ENCODE measurements around the gene ZNF282.
"Not testable (repeated sequence)": the region's sequence is repeated elsewhere in the genome, so short reads cannot be mapped to it uniquely, and the experiment has no call there.

ZNF282 gene

GRCh38 chr7:149267733-149268132, 72.4 kb downstream of the ZNF282 start:
- no peaks in the 10 kb centered on the region for H3K9me3 ChIP-seq (ENCODE audit: control insufficient read depth in 5 of 5, low read length in 5 of 5)
- no peak overlapping the region for H3K4me3 ChIP-seq (ENCODE audit: low read depth in 1 of 5, low read length in 5 of 5)
- H3K27me3 ChIP-seq (ENCODE audit: control insufficient read depth in 5 of 5, insufficient read depth in 4 of 5, low read length in 5 of 5): no peaks in the 10 kb centered on the region
- H3K9ac ChIP-seq (ENCODE audit: low read length in 5 of 5): no peak overlapping the region
- H3K36me3 ChIP-seq (ENCODE audit: control insufficient read depth in 5 of 5, insufficient read depth in 5 of 5, low read length in 5 of 5): peaks cover 16 to 60% (median 50%) of the 10 kb centered on the region in 5 donors
- no peak overlapping the region for H3K27ac ChIP-seq (ENCODE audit: low read depth, low read length)
- H3K4me1 ChIP-seq (ENCODE audit: control insufficient read depth in 5 of 5, insufficient read depth in 5 of 5, low read length in 5 of 5): peaks cover 0 to 9% (median 5%) of the 10 kb centered on the region in 5 donors

DNA sequence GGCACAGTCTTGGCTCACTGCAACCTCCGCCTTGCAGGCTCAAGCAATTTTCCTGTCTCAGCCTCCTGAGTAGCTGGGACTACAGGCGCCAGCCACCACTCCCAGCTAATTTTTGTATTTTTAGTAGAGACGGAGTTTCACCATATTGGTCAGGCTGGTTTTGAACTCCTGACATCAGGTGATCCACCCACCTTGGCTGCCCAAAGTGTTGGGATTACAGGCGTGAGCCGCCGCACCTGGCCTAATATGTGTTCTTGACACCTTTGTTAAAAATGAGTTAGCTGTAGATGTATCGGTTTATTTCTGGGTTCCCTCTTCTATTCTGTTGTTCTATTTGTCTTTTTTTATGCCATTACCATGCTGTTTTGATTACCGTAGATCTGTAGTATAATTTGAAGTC, 79.1 kb downstream of the ZNF282 start:
- H3K36me3 ChIP-seq (ENCODE audit: control insufficient read depth in 5 of 5, insufficient read depth in 5 of 5, low read length in 5 of 5): peaks cover 8 to 62% (median 49%) of the 10 kb centered on the region in 5 donors
- not testable (repeated sequence) for H3K9me3 ChIP-seq (ENCODE audit: control insufficient read depth in 5 of 5, low read length in 5 of 5); H3K27ac ChIP-seq (ENCODE audit: low read depth, low read length); H3K4me3 ChIP-seq (ENCODE audit: low read depth in 1 of 5, low read length in 5 of 5); H3K27me3 ChIP-seq (ENCODE audit: control insufficient read depth in 5 of 5, insufficient read depth in 4 of 5, low read length in 5 of 5); H3K4me1 ChIP-seq (ENCODE audit: control insufficient read depth in 5 of 5, insufficient read depth in 5 of 5, low read length in 5 of 5); H3K9ac ChIP-seq (ENCODE audit: low read length in 5 of 5)

All from subcutaneous abdominal adipose tissue (tissue), 5 donors.